ENCODE measurements around the gene MOB3C.
A peak's percentile ranks its signal among the peaks of the same experiment; 100 is the strongest.

The MOB3C gene

GRCh38 chr1:46637444-46638083, 21.0 kb upstream of the MOB3C start:
- DNase-seq, result no peak

- no peak for DNase-seq
These were observed 18.6 kb upstream of the MOB3C start for GRCh38 chr1:46635205-46635604.

- no peak for DNase-seq
These were observed 14.1 kb upstream of the MOB3C start for GRCh38 chr1:46630719-46631118.

GRCh38 chr1:46623743-46624644, 7.4 kb upstream of the MOB3C start:
- no peak for DNase-seq

DNA sequence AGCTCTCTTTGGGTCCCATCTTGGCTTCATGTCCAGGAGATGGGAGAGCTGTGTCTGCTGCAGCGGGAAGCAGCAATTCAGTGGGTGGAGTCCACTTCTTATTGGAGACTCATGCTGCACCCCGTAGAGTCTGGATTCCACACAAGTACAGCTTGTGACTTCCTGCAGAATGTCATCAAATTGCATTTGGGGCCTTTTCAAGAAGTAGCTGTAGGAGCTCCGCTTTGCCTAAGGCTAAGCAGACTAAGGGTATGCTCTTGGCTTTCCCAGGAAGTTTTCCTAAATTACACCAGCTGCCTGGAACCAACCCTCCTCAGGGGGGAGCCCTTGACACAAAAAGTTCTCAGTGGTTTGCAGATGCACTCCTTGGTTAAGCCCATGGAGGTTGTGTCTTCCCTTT, 5.7 kb upstream of the MOB3C start:
- no peak for DNase-seq

- DNase-seq, result no peak
These were observed 5.3 kb upstream of the MOB3C start for GRCh38 chr1:46621930-46622329.

DNA sequence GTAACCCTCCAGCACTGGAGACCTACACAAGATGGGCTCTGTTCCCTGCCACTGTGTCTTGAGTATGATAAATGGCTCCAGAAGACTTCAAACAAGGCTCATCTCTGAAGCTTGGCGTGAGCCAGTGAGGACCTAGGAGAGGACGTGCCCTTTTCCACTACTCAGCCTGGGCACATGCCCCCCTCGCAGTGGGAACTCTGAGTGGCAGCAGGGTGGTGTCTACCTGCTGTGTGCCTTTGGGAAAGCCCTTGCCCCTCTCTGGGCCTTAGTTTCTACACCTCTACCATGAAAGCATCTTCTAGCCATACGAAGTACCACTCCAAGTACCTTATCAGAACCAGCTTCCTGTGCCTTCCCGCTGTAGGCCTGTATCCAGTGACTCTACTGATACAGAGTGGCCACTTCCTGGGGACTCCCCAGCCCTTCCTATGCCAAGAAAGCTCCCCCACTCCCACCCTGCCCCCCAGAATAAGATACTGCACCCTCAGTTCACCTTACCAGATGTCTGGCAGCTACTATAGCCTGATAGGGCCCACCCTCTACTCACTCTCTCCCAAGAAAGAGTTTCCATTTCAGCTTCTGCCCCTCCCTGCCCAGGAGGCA, 3.1 kb upstream of the MOB3C start:
- no peak for DNase-seq

- DNase-seq, result no peak
These were observed 2.3 kb upstream of the MOB3C start for GRCh38 chr1:46618754-46619415.

DNA sequence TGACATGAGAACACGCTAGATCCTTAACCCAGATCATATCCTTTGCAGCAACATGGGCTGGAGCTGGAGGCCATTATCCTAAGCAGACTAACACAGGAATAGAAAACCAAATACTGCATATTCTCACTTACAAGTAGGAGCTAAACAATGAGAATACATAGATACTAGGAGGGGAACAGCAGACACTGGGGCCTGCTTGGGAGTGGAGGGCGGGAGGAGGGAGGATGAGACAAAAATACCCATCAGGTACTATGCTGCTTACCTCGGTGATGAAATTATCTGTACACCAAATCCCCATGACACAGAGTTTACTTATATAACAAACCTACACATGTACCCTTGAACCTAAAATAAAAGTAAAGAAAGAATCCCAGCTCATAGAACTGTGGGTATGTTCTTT, 1.2 kb upstream of the MOB3C start:
- DNase-seq, result no peak

- DNase-seq, result no peak
These were observed 643 bp upstream of the MOB3C start for GRCh38 chr1:46617108-46617800.

DNA sequence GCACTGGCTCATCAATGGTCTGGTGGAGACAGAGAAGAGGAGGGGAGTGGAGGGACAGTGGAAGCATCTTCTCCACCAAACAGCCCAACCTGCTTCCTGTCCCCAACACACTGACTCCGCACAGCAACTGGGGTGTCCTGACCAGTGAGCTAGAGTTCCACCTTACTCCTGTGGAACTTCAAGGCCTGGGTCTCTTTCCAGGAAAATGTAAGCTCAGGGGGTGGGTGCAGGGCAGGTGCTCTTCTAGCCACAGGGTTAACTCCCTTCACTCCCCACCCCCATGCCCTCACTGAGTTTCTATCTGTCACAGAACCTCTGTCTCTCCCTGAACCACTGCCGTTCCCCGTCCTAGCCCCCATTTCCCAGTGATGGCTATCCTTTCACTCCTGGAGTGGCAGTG, 876 bp downstream of the MOB3C start:
- DNase-seq, result no peak

- DNase-seq, result no peak
These were observed 1.5 kb downstream of the MOB3C start for GRCh38 chr1:46615088-46615487.

DNA sequence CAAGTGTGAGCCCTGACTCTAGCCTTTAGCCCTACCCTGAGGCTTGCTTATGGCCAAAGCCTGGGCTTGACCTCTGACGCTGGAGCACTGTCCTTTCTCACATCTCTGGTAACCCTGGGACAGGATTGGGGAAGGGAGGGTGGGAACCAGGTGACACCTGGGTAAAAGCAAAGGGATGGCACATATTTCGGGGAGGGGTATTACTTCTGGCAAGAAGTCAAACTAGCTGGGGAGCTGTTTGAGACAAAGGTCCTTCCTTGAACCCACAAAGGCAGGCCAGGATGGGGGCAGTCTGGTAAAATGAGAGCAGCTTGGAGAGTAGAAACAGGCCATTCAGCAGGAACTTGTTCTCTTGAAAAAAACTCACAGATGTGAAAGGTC, 2.0 kb downstream of the MOB3C start:
- no peak for DNase-seq

- peak; percentile 36 for DNase-seq
These were observed 2.7 kb downstream of the MOB3C start for GRCh38 chr1:46613661-46614603.

DNA sequence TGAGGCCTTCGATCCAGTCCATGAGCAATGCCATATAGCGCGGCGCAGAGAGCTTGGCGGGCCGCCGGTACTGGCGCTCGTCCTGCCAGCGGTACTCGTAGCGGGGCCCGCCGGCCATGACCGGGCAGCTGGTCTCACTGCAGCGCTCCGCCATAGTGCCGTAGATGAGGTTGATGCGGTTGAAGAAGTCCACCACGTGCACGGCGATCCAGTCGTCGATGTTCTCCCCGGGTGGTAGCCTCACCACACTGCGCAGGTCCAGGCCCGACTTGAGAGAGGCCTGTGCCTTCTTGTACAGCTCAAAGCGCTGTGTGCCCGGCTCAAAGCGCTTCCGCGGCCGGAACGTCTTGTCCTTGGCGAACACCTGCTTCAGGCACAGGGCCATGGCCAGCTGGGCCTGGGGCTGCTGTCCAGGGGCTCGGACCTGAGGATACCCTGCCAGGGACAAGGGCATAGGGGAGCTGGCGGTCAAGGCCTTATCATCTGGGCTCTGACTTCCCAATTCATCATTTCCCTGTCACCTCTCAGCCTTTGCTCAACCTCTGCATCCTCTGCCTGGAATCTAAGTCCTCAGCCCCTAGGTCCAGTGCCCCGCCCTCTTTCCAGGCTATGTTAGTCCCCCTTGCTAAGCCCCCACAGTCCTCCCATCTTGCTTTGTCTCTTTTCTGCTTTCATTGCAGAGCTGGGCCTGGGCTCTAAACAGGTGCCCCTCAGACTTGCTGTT, 3.5 kb downstream of the MOB3C start:
- no peak for DNase-seq

- DNase-seq, result no peak
These were observed 4.9 kb downstream of the MOB3C start for GRCh38 chr1:46611691-46612221.

- no peak for DNase-seq
These were observed 9.1 kb downstream of the MOB3C start for GRCh38 chr1:46607345-46608130.

DNA sequence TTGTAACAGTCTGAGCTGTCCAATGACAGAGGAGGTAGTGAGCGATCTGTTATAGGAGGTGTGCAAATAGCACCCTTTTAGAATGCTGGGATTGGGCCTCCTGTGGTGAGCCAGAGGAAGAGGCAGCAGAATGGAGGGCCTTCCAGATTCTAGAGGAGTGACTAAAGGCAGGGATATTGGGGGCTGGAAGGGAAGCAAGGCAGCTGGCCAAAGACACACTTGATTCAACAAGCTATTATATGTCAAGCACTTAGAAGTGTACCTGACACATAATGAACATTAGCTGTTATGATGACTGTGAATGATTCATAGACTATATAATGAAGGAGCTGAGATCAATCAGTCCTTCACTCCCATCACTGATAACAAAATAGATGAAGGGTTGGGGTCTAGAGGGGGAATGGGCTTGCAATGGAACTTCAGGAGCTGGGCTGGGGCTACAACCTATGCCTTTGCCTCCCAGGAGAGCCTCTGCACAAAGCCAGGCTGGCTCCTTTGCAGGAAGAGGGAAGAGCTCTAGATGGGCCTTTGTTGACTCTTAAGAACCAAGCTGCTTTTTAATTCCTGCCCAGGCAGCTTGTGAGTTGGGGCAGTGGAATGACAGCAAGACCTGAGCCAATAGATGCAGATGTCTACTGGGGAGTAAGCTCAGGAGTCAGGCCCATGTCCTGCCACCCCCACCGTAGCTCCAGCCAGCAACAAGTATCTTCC, 10.2 kb downstream of the MOB3C start:
- no peak for DNase-seq

DNA sequence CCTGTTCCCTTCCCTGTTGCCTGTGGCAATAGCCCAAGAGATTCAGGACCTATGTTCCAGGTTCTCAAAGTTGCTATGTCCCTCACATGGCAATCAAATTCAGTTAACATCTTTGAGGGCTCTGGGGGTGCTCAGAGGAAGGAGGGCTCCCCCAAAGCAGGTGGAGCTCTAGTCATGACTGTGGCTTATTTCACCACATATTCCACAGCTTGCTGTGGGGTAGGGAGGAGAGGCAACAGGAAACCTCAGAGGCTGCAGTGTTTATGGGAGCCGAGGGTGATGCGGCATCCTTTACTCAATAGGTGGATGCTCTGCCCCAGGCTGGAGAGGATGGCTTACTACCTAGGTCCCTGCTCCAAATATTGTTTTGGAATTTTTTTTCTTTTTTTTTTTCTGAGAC, 11.4 kb downstream of the MOB3C start:
- DNase-seq, result peak; percentile 41
